HPDE6-E6E7 (cell line): ENCODE measurements around the gene TMEM156.

Experiments
- DNase-seq: peaks from one replicate; pipeline ENCODE4 v3.0.0; 2011; ENCODE audit warnings: missing footprints; ENCODE audit errors: extremely low spot score

The TMEM156 gene

DNA sequence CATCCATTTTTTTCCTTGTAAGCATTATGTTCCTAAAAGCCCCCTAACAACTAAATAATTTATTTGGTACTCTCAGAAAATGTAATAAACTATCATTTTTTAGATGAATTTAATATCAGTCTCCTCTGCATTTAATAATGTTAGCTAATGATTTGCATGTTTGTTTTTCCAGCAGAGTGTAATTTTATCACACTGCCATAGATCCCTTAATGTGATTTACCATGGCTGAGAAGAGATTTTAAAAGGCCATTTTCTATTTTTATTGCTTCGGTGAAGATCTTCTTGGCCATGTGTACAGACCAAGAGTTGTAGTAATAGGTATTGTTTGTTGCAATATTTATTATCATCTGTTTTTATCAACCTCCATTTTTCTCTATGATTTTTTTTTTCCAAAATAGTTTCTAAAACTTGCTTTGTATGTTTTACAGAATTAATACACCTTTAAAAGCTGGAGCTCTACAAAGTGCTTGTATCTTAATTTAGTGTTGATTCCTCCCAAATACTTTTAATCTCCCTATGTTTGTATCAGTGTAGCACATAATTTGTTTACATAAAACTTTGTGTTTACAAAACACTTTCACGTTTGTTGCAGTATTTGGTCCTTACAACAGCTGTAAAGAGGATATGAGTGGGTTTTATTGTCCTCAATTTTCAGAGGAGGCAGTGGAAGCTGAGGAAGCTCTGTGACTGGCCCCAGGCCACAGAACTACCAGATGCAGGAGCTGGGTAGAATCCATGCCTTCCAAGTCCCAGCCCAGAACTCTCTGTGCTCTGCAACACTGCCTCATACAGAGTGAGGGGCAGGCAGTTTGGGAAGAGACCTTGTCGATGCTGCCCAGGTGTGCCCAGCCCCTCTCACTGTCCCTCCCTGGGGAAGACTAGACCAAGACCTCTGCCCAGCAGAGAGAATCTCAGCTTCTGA is 106.5 kb downstream of the TMEM156 start:
- DNase-seq: no peak

GRCh38 chr4:38924353-38924752 is 107.9 kb downstream of the TMEM156 start:
- DNase-seq: no peak

DNA sequence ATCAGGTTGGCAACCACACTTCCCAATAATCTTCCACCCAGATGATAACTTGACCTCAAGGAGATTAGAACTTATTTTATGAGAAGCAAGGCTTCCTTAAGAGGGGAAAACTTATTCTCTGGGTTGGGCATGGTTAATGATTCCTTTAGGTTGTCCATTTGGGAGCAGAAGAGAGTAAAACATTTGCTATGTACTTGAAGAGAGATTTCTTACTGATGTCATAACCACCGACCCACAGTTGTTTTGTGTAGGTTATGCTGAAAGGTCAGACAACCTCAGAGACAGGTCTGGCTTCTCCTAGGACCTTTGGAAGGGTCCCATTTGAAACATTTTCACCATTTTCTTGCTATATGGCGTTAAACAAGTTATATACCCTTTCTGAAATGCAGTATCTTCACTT is 108.5 kb downstream of the TMEM156 start:
- DNase-seq: no peak

- no peak for DNase-seq
Measured at GRCh38 chr4:38921151-38921550, 111.1 kb downstream of the TMEM156 start.

DNA sequence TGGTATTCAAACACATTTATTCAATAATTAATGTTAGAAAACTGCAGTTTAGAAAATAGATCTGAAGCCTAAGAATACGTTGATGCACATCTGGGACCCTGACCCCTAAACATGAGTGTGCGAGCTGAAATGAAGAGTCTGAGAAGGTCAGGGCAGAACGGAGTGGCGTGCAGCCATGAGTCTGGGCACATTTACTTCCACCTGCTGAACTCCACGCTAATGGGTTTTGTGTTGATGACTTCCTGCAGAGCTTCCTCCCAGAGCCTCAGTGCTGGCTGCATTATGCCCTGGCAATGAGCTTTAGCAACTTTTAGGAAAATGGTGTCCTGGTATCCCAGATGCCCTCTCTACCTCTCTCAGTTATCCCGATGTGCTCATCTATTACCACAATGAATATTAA is 111.5 kb downstream of the TMEM156 start:
- no peak for DNase-seq

- no peak for DNase-seq
Measured at GRCh38 chr4:38920186-38920585, 112.0 kb downstream of the TMEM156 start.

- DNase-seq: no peak
Measured at GRCh38 chr4:38919494-38919893, 112.7 kb downstream of the TMEM156 start.

DNA sequence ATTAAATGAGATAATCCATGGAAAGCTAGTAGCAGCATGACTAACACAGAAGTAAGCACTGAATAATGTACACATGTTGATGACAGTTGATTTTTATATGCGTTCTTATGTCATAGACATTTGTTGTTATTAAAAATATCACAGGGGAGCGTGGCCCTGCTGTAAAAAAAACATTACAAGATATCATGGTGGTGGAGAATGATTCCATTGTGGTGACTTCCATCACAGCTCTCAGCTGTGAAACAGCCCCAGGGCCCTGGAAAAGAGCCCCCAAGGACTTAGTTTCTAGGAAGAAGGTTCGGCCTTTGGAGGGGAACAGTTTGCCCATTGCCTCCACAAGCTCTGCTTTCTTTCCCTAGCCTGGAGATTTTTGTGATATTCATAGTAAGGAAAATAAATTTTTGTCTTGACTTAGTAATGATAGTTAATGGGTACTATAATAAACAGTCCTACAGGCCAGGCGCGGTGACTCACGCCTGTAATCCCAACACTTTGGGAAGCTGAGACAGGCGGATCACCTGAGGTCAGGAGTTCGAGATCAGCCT is 114.7 kb downstream of the TMEM156 start:
- DNase-seq: no peak
